Activated CD8-positive, alpha-beta T cell treated with anti-CD3 and anti-CD28 coated beads, Interleukin-2, amount 10 ng/mL, durations not matched to agents 7 days and 5 days (primary cell): ENCODE results near the gene TRIM61. TPM values are rescaled to one million over a fixed set of nuclear protein-coding genes. Genes with fewer than 3 reads are reported as not detected.
"Not testable (repeated sequence)": the region's sequence is repeated elsewhere in the genome, so short reads cannot be mapped to it uniquely, and the experiment has no call there.

Experiments
- ATAC-seq: fragments of 150-1000 bp; cut with Tn5 transposase; one replicate; pipeline ENCODE4 v1.10.0; 2021; ENCODE audit warnings: moderate library complexity
- CTCF ChIA-PET: fragments of 350-600 bp; sonication (Branson Sonifier 250); formaldehyde crosslinking; loops from one replicate; lab custom pipeline; 2021; ENCODE audit warnings: antibody characterized with exemption; lab: Charles Lee
- POLR2A ChIA-PET: fragments of 350-600 bp; sonication (Branson Sonifier 250); formaldehyde crosslinking; loops from one replicate; lab custom pipeline; 2021; ENCODE audit warnings: antibody characterized with exemption; lab: Charles Lee
- DNase-seq: peaks from one replicate; pipeline ENCODE4 v3.0.0-alpha.2; 2020
- H3K27ac Mint-ChIP-seq: one replicate; pipeline ENCODE4 v1.8.0; 2021; ENCODE audit warnings: mild to moderate bottlenecking, mixed read lengths
- H3K27me3 Mint-ChIP-seq: one replicate; pipeline ENCODE4 v1.8.0; 2021; ENCODE audit warnings: low read depth, mixed read lengths
- H3K36me3 Mint-ChIP-seq: one replicate; pipeline ENCODE4 v1.8.0; 2021; ENCODE audit warnings: low read depth, mixed read lengths
- H3K4me1 Mint-ChIP-seq: one replicate; pipeline ENCODE4 v1.8.0; 2021; ENCODE audit warnings: low read depth, mixed read lengths
- H3K4me3 Mint-ChIP-seq: one replicate; pipeline ENCODE4 v1.8.0; 2021; ENCODE audit warnings: mild to moderate bottlenecking, mixed read lengths
- H3K9me3 Mint-ChIP-seq: one replicate; pipeline ENCODE4 v1.8.0; 2022; ENCODE audit warnings: mixed read lengths; ENCODE audit not compliant: insufficient read depth
- total RNA-seq, 2 experiments: library from RNA; stranded (reverse); gene quantifications; one replicate each; pipeline ENCODE4 v1.2.3, GENCODE V29; 2021

The TRIM61 gene
- total RNA-seq, 2 experiments from 2014 or later: 1.0 to 1.8 TPM

- ChIA-PET CTCF (interaction anchor here (0.7 to 1.1 kb wide), 2 partner anchors 120 to 158 kb away, joined by 3 read pairs; partner anchors contain the start of gene TMEM192), POLR2A (interaction anchor here (0.7 kb wide), 1 partner anchor 27 kb away, joined by 3 read pairs; no protein-coding TSS in a partner anchor)
- no peak overlapping the region for H3K27ac Mint-ChIP-seq
- ATAC-seq (no peak), DNase-seq (no peak)
- H3K4me1 Mint-ChIP-seq: peaks cover 11% of the 10 kb centered on the region
- no peaks in the 10 kb centered on the region for H3K9me3 Mint-ChIP-seq
- no peak overlapping the region for H3K4me3 Mint-ChIP-seq
- H3K36me3 Mint-ChIP-seq: peaks cover 14% of the 10 kb centered on the region
- peaks cover 6% of the 10 kb centered on the region for H3K27me3 Mint-ChIP-seq
Observed at GRCh38 chr4:164955107-164955805, 22.2 kb downstream of the TRIM61 start.

GRCh38 chr4:164952551-164952950, 24.9 kb downstream of the TRIM61 start:
- peaks cover 10% of the 10 kb centered on the region for H3K36me3 Mint-ChIP-seq
- peaks cover 11% of the 10 kb centered on the region for H3K4me1 Mint-ChIP-seq
- no peak overlapping the region for H3K27ac Mint-ChIP-seq
- H3K4me3 Mint-ChIP-seq: no peak overlapping the region
- ChIA-PET POLR2A (no interaction called here), CTCF (no interaction called here)
- DNase-seq (no peak), ATAC-seq (no peak)
- H3K9me3 Mint-ChIP-seq: no peaks in the 10 kb centered on the region
- H3K27me3 Mint-ChIP-seq: peaks cover 8% of the 10 kb centered on the region

GRCh38 chr4:164949448-164950143, 27.9 kb downstream of the TRIM61 start:
- no peak overlapping the region for H3K27ac Mint-ChIP-seq
- H3K4me3 Mint-ChIP-seq: no peak overlapping the region
- H3K4me1 Mint-ChIP-seq: no peaks in the 10 kb centered on the region
- H3K27me3 Mint-ChIP-seq: peaks cover 8% of the 10 kb centered on the region
- no peaks in the 10 kb centered on the region for H3K9me3 Mint-ChIP-seq
- no peaks in the 10 kb centered on the region for H3K36me3 Mint-ChIP-seq
- ATAC-seq (no peak), DNase-seq (no peak)
- CTCF ChIA-PET: interaction anchor here (0.9 kb wide), 1 partner anchor 181 kb away, joined by 3 read pairs; no protein-coding TSS in a partner anchor
- POLR2A ChIA-PET: no interaction called here

- ATAC-seq (no peak), DNase-seq (no peak)
- ChIA-PET CTCF (interaction anchor here (0.9 kb wide), 1 partner anchor 180 kb away, joined by 3 read pairs; no protein-coding TSS in a partner anchor), POLR2A (no interaction called here)
- Mint-ChIP-seq H3K36me3 (no peaks in the 10 kb centered on the region), H3K27me3 (peaks cover 8% of the 10 kb centered on the region), H3K4me3 (no peak overlapping the region), H3K9me3 (no peaks in the 10 kb centered on the region), H3K27ac (no peak overlapping the region), H3K4me1 (no peaks in the 10 kb centered on the region)
Observed at GRCh38 chr4:164948975-164949374, 28.5 kb downstream of the TRIM61 start.

GRCh38 chr4:164948006-164948405, 29.5 kb downstream of the TRIM61 start:
- H3K27me3 Mint-ChIP-seq, ATAC-seq, H3K36me3 Mint-ChIP-seq, H3K9me3 Mint-ChIP-seq, H3K27ac Mint-ChIP-seq, DNase-seq, H3K4me1 Mint-ChIP-seq, H3K4me3 Mint-ChIP-seq: not testable (repeated sequence)
- ChIA-PET CTCF (interaction anchor here (1.1 kb wide), 1 partner anchor 13 kb away, joined by 3 read pairs; no protein-coding TSS in a partner anchor), POLR2A (interaction anchor here (0.6 kb wide), 1 partner anchor 1255 kb away, joined by 3 read pairs; no protein-coding TSS in a partner anchor)

GRCh38 chr4:164946810-164947209, 30.6 kb downstream of the TRIM61 start:
- H3K27ac Mint-ChIP-seq: no peak overlapping the region
- ATAC-seq (no peak), DNase-seq (no peak)
- H3K9me3 Mint-ChIP-seq: no peaks in the 10 kb centered on the region
- H3K4me1 Mint-ChIP-seq: no peaks in the 10 kb centered on the region
- ChIA-PET CTCF (interaction anchor here (1.1 kb wide), 1 partner anchor 12 kb away, joined by 3 read pairs; no protein-coding TSS in a partner anchor), POLR2A (no interaction called here)
- peaks cover 5% of the 10 kb centered on the region for H3K27me3 Mint-ChIP-seq
- H3K36me3 Mint-ChIP-seq: no peaks in the 10 kb centered on the region
- H3K4me3 Mint-ChIP-seq: no peak overlapping the region

- no peak overlapping the region for H3K27ac Mint-ChIP-seq
Observed at GRCh38 chr4:164945146-164945545, 32.3 kb downstream of the TRIM61 start.

GRCh38 chr4:164943192-164943591, 34.3 kb downstream of the TRIM61 start:
- H3K4me3 Mint-ChIP-seq: no peak overlapping the region
- H3K27me3 Mint-ChIP-seq: peaks cover 4% of the 10 kb centered on the region
- no peaks in the 10 kb centered on the region for H3K36me3 Mint-ChIP-seq
- H3K9me3 Mint-ChIP-seq: no peaks in the 10 kb centered on the region
- no peak for DNase-seq
- H3K27ac Mint-ChIP-seq: no peak overlapping the region
- POLR2A ChIA-PET: no interaction called here
- ATAC-seq: no peak
- CTCF ChIA-PET: no interaction called here
- H3K4me1 Mint-ChIP-seq: no peaks in the 10 kb centered on the region

More at GRCh38 chr4:164945146-164945545, 32.3 kb downstream of the TRIM61 start:
- H3K27me3 Mint-ChIP-seq: peaks cover under 1% of the 10 kb centered on the region
- no peak overlapping the region for H3K4me3 Mint-ChIP-seq
- no peak for ATAC-seq
- DNase-seq: no peak
- ChIA-PET POLR2A (no interaction called here), CTCF (no interaction called here)
- H3K9me3 Mint-ChIP-seq: no peaks in the 10 kb centered on the region
- no peaks in the 10 kb centered on the region for H3K36me3 Mint-ChIP-seq
- no peaks in the 10 kb centered on the region for H3K4me1 Mint-ChIP-seq

GRCh38 chr4:164937576-164938270, 39.7 kb downstream of the TRIM61 start:
- no peaks in the 10 kb centered on the region for H3K4me1 Mint-ChIP-seq
- ChIA-PET CTCF (no interaction called here), POLR2A (no interaction called here)
- no peaks in the 10 kb centered on the region for H3K36me3 Mint-ChIP-seq
- no peak for ATAC-seq
- H3K27me3 Mint-ChIP-seq: peaks cover 4% of the 10 kb centered on the region
- no peak overlapping the region for H3K4me3 Mint-ChIP-seq
- DNase-seq: no peak
- no peak overlapping the region for H3K27ac Mint-ChIP-seq
- no peaks in the 10 kb centered on the region for H3K9me3 Mint-ChIP-seq

GRCh38 chr4:164935865-164936606, 41.4 kb downstream of the TRIM61 start:
- not testable (repeated sequence) for H3K36me3 Mint-ChIP-seq, H3K27ac Mint-ChIP-seq

GRCh38 chr4:164935363-164935762, 42.1 kb downstream of the TRIM61 start:
- H3K27me3 Mint-ChIP-seq: peaks cover 4% of the 10 kb centered on the region
- H3K4me1 Mint-ChIP-seq: no peaks in the 10 kb centered on the region
- H3K4me3 Mint-ChIP-seq: no peak overlapping the region
- H3K36me3 Mint-ChIP-seq: no peaks in the 10 kb centered on the region
- no peaks in the 10 kb centered on the region for H3K9me3 Mint-ChIP-seq
- POLR2A ChIA-PET: no interaction called here
- H3K27ac Mint-ChIP-seq: no peak overlapping the region
- CTCF ChIA-PET: interaction anchor here (1.1 to 1.2 kb wide), 2 partner anchors 12 to 178 kb away, joined by 3 read pairs; no protein-coding TSS in a partner anchor
- DNase-seq: no peak
- ATAC-seq: no peak

More at GRCh38 chr4:164935865-164936606, 41.4 kb downstream of the TRIM61 start:
- H3K4me3 Mint-ChIP-seq, H3K9me3 Mint-ChIP-seq, POLR2A ChIA-PET, H3K4me1 Mint-ChIP-seq, ATAC-seq, DNase-seq, H3K27me3 Mint-ChIP-seq: not testable (repeated sequence)
- CTCF ChIA-PET: interaction anchor here (1.1 to 1.2 kb wide), 2 partner anchors 11 to 177 kb away, joined by 3 read pairs; no protein-coding TSS in a partner anchor
